Neural cell (in vitro differentiated cells): ENCODE measurements around the gene TMEM89. TPM values are rescaled to one million over a fixed set of nuclear protein-coding genes. Genes with fewer than 3 reads are reported as not detected.

Experiments
- H2AFZ ChIP-seq: fragments of 200-600, 300-800 bp; sonication (generic), shearing (Covaris generic); 2 replicates; pipeline ENCODE4 v1.6.0; 2014; ENCODE audit warnings: low read depth, mild to moderate bottlenecking, antibody characterized with exemption, low read length, moderate library complexity
- H3F3A ChIP-seq: fragments of 200-600 bp; shearing (Covaris generic); 2 replicates; pipeline ENCODE4 v1.6.1; 2016; ENCODE audit warnings: mild to moderate bottlenecking, moderate library complexity, mixed read lengths, antibody characterized with exemption, low read length; ENCODE audit not compliant: insufficient read depth, poor library complexity, severe bottlenecking
- H3K27ac ChIP-seq: fragments of 200-600, 300-800 bp; sonication (generic), shearing (Covaris generic); 2 replicates; pipeline ENCODE4 v1.5.1; 2014; ENCODE audit warnings: mild to moderate bottlenecking, low read length, moderate library complexity
- H3K27me3 ChIP-seq: fragments of 300-800, 200-600 bp; sonication (generic), shearing (Covaris generic); 2 replicates; pipeline ENCODE4 v1.6.0; 2014; ENCODE audit warnings: mild to moderate bottlenecking, low read depth, low read length, moderate library complexity; ENCODE audit not compliant: insufficient read depth
- H3K36me3 ChIP-seq: fragments of 300-800, 200-600 bp; sonication (generic), shearing (Covaris generic); 2 replicates; pipeline ENCODE4 v1.5.1; 2014; ENCODE audit warnings: mild to moderate bottlenecking, antibody characterized with exemption, low read length, moderate library complexity; ENCODE audit not compliant: insufficient read depth
- H3K4me2 ChIP-seq: fragments of 300-800, 200-600 bp; sonication (generic), shearing (Covaris generic); 2 replicates; pipeline ENCODE4 v1.6.0; 2014; ENCODE audit warnings: mild to moderate bottlenecking, low read length
- H3K4me3 ChIP-seq: fragments of 300-800, 200-600 bp; sonication (generic), shearing (Covaris generic); 2 replicates; pipeline ENCODE4 v1.5.1; 2014; ENCODE audit warnings: mild to moderate bottlenecking, low read length, moderate library complexity
- H3K79me2 ChIP-seq: fragments of 200-600 bp; shearing (Covaris generic); replicated peaks from 2 replicates; pipeline ENCODE4 v1.6.0; 2014; ENCODE audit warnings: mild to moderate bottlenecking, low read length, moderate library complexity; ENCODE audit not compliant: insufficient read depth
- H3K9ac ChIP-seq: fragments of 300-800, 200-600 bp; sonication (generic), shearing (Covaris generic); 2 replicates; pipeline ENCODE4 v1.6.1; 2016; ENCODE audit warnings: mild to moderate bottlenecking, low read length, mixed read lengths
- H3K9me2 ChIP-seq: fragments of 200-600 bp; shearing (Covaris generic); 2 replicates; pipeline ENCODE4 v1.6.1; 2016; ENCODE audit warnings: mild to moderate bottlenecking, low read length, mixed read lengths; ENCODE audit not compliant: insufficient read depth
- H3K9me3 ChIP-seq: fragments of 200-600, 300-800 bp; sonication (generic), shearing (Covaris generic); 2 replicates; pipeline ENCODE4 v1.6.1; 2016; ENCODE audit warnings: mild to moderate bottlenecking, mixed run types, low read length, moderate library complexity, mixed read lengths
- H4K20me1 ChIP-seq: fragments of 200-600 bp; shearing (Covaris generic); 2 replicates; pipeline ENCODE4 v1.6.1; 2016; ENCODE audit warnings: mild to moderate bottlenecking, mixed run types; ENCODE audit not compliant: insufficient read depth
- EP300 ChIP-seq: fragments of 450-650 bp; conservative IDR thresholded peaks from 2 replicates; pipeline ENCODE4 v1.6.1; 2014; ENCODE audit warnings: antibody characterized with exemption, mild to moderate bottlenecking, moderate library complexity; ENCODE audit not compliant: poor library complexity, severe bottlenecking
- EZH2 ChIP-seq: fragments of 200-600, 300-800 bp; shearing (Covaris generic), sonication (generic); IDR thresholded peaks from 2 replicates; pipeline ENCODE4 v1.6.1; 2014; ENCODE audit warnings: antibody characterized with exemption, low read length, borderline replicate concordance, mild to moderate bottlenecking; ENCODE audit not compliant: insufficient read depth, poor library complexity, severe bottlenecking
- MXI1 ChIP-seq: fragments of 450-650 bp; conservative IDR thresholded peaks from 2 replicates; pipeline ENCODE4 v1.6.1; 2014; ENCODE audit warnings: antibody characterized with exemption, mild to moderate bottlenecking; ENCODE audit not compliant: poor library complexity, severe bottlenecking
- POLR2AphosphoS5 ChIP-seq: IDR thresholded peaks from 2 replicates; pipeline ENCODE4 v1.6.1; 2012
- RAD21 ChIP-seq: fragments of 450-650 bp; conservative IDR thresholded peaks from 2 replicates; pipeline ENCODE4 v1.6.1; 2014; ENCODE audit warnings: antibody characterized with exemption, mild to moderate bottlenecking, moderate library complexity
- SMC3 ChIP-seq: fragments of 450-650 bp; conservative IDR thresholded peaks from 2 replicates; pipeline ENCODE4 v1.6.1; 2014; ENCODE audit warnings: antibody characterized with exemption, mild to moderate bottlenecking, moderate library complexity; ENCODE audit not compliant: poor library complexity
- TAF1 ChIP-seq: IDR thresholded peaks from 2 replicates; pipeline ENCODE4 v1.6.1; 2012; ENCODE audit warnings: low read depth
- polyA plus RNA-seq: library from polyadenylated mRNA; depleted of rRNA; stranded (reverse); fragments of >200 nt; gene quantifications from 2 replicates; pipeline ENCODE4 v1.2.3, GENCODE V29; 2014
- TF ChIP-seq, protein P1 (sequence below): fragments of 450-650 bp; IDR thresholded peaks from 2 replicates; pipeline ENCODE4 v1.5.1; 2014; ENCODE audit warnings: antibody characterized with exemption, mild to moderate bottlenecking, moderate library complexity; ENCODE audit not compliant: poor library complexity, severe bottlenecking
- TF ChIP-seq, protein P2 (sequence below): IDR thresholded peaks from 2 replicates; pipeline ENCODE4 v1.6.1; 2012; ENCODE audit warnings: borderline replicate concordance

Gene TMEM89
- polyA plus RNA-seq, 1 donor from 2014 or later: 0.52 TPM

DNA sequence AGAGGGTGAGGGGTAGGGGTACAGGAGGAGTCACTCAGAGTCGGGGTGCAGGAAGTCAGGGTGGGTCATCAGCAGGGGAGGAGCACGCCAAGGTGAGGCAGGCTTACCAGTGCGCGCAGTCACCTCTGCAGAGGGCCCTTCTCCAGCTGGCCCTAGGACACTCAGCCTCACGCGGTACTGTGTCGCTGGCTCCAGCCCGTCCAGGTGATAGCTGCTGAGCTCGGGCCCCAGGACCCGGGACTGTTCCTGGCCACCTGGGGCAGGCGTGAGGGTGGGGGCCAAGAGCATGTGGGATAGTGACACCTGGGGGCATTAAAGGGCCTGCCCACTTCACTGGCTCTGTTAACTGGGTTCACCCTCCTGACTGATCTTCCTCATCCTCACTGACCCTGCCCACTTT is 33.9 kb downstream of the TMEM89 start:
- Histone ChIP-seq H3K4me3 (no peak overlapping the region), H3K79me2 (no peaks in the 10 kb centered on the region), H3F3A (no peaks in the 10 kb centered on the region), H3K27ac (no peak overlapping the region), H3K9me3 (no peaks in the 10 kb centered on the region), H3K9me2 (no peaks in the 10 kb centered on the region), H3K4me2 (no peak overlapping the region), H3K9ac (no peak overlapping the region), H2AFZ (no peak overlapping the region), H3K36me3 (no peaks in the 10 kb centered on the region), H3K27me3 (no peaks in the 10 kb centered on the region), H4K20me1 (no peaks in the 10 kb centered on the region)
- TF ChIP-seq, protein P1, sequence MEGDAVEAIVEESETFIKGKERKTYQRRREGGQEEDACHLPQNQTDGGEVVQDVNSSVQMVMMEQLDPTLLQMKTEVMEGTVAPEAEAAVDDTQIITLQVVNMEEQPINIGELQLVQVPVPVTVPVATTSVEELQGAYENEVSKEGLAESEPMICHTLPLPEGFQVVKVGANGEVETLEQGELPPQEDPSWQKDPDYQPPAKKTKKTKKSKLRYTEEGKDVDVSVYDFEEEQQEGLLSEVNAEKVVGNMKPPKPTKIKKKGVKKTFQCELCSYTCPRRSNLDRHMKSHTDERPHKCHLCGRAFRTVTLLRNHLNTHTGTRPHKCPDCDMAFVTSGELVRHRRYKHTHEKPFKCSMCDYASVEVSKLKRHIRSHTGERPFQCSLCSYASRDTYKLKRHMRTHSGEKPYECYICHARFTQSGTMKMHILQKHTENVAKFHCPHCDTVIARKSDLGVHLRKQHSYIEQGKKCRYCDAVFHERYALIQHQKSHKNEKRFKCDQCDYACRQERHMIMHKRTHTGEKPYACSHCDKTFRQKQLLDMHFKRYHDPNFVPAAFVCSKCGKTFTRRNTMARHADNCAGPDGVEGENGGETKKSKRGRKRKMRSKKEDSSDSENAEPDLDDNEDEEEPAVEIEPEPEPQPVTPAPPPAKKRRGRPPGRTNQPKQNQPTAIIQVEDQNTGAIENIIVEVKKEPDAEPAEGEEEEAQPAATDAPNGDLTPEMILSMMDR: no peak

DNA sequence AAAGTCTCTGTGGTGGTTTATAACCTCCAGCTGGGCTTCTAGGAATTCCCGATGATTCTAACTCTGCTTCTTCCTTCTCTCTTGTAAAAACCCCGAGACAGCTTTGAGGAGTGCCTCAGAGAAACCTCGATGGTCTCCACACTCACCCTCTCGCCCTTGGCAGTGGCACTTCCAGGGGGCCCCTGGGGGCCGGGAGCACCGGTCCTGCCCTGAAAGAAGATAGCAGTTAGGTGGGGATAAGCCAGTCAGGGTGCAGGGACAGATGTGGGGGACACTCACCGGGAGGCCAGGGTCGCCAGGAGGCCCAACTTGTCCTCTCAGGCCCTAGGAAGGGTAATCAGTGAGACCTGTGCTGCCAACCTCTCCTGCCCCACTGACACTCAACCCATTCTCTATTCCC is 36.2 kb downstream of the TMEM89 start:
- Histone ChIP-seq H3K36me3 (no peaks in the 10 kb centered on the region), H3K27ac (no peak overlapping the region), H3K9me3 (no peaks in the 10 kb centered on the region), H3K79me2 (no peaks in the 10 kb centered on the region), H3K27me3 (no peaks in the 10 kb centered on the region), H2AFZ (no peak overlapping the region), H3K4me3 (no peak overlapping the region), H3K4me2 (no peak overlapping the region), H3K9me2 (no peaks in the 10 kb centered on the region), H4K20me1 (no peaks in the 10 kb centered on the region), H3F3A (no peaks in the 10 kb centered on the region), H3K9ac (no peak overlapping the region)
- TF ChIP-seq EP300: no peak
- TF ChIP-seq, protein P1: no peak
- TF ChIP-seq MXI1: no peak
- TF ChIP-seq SMC3: no peak
- no peak for TF ChIP-seq EZH2
- no peak for TF ChIP-seq RAD21
- TF ChIP-seq TAF1: no peak

- Histone ChIP-seq H3K9me2 (no peaks in the 10 kb centered on the region), H3K9me3 (no peaks in the 10 kb centered on the region), H3F3A (no peaks in the 10 kb centered on the region), H3K4me3 (no peak overlapping the region), H2AFZ (no peak overlapping the region), H3K36me3 (no peaks in the 10 kb centered on the region), H3K4me2 (no peak overlapping the region), H3K27me3 (no peaks in the 10 kb centered on the region), H3K27ac (no peak overlapping the region), H4K20me1 (no peaks in the 10 kb centered on the region), H3K79me2 (no peaks in the 10 kb centered on the region), H3K9ac (no peak overlapping the region)
- TF ChIP-seq RAD21 (no peak), EP300 (no peak), EZH2 (no peak), TAF1 (no peak), POLR2AphosphoS5 (no peak), SMC3 (no peak), MXI1 (no peak)
- TF ChIP-seq, protein P1: no peak
- TF ChIP-seq, protein P2, sequence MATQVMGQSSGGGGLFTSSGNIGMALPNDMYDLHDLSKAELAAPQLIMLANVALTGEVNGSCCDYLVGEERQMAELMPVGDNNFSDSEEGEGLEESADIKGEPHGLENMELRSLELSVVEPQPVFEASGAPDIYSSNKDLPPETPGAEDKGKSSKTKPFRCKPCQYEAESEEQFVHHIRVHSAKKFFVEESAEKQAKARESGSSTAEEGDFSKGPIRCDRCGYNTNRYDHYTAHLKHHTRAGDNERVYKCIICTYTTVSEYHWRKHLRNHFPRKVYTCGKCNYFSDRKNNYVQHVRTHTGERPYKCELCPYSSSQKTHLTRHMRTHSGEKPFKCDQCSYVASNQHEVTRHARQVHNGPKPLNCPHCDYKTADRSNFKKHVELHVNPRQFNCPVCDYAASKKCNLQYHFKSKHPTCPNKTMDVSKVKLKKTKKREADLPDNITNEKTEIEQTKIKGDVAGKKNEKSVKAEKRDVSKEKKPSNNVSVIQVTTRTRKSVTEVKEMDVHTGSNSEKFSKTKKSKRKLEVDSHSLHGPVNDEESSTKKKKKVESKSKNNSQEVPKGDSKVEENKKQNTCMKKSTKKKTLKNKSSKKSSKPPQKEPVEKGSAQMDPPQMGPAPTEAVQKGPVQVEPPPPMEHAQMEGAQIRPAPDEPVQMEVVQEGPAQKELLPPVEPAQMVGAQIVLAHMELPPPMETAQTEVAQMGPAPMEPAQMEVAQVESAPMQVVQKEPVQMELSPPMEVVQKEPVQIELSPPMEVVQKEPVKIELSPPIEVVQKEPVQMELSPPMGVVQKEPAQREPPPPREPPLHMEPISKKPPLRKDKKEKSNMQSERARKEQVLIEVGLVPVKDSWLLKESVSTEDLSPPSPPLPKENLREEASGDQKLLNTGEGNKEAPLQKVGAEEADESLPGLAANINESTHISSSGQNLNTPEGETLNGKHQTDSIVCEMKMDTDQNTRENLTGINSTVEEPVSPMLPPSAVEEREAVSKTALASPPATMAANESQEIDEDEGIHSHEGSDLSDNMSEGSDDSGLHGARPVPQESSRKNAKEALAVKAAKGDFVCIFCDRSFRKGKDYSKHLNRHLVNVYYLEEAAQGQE: no peak
Observed at GRCh38 chr3:48584836-48585235, 36.7 kb downstream of the TMEM89 start.
